ENCODE measurements around the gene FKBP2.

The FKBP2 gene

DNA sequence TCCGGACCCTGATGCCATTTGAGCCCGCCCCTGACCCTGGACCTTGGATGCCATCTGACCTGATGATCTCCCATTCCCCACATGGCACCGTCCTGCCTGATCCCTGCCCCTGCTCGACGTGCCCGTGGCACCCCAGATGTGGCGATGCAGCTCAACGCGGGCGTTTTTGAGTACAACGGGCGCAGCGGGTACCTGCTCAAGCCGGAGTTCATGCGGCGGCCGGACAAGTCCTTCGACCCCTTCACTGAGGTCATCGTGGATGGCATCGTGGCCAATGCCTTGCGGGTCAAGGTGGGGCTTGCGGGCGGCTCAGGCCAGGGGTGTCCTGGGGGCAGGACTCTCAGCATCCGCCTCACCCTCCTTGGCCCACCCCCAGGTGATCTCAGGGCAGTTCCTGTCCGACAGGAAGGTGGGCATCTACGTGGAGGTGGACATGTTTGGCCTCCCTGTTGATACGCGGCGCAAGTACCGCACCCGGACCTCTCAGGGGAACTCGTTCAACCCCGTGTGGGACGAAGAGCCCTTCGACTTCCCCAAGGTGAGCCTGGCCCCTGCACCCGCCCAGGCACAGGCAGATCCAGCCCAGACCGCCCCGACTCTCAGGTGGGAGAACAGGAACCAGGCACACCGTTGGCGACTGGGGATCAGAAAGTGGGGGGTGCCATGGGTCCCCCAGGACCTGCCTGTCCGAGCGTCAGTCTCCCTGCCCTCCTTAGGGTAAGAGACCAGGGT lies 21.5 kb downstream of the FKBP2 start:
- peaks cover 51% of the 10 kb centered on the region for H3K36me3 ChIP-seq (ENCODE audit: insufficient read depth, low read length)
- H3K4me3 ChIP-seq (ENCODE audit: low read length), result no peak overlapping the region
- H2AFZ ChIP-seq (ENCODE audit: low read depth, low read length), result no peak overlapping the region
- H3K4me1 ChIP-seq (ENCODE audit: insufficient read depth, low read length), result no peaks in the 10 kb centered on the region
- H3K27me3 ChIP-seq (ENCODE audit: insufficient read depth, low read length), result no peaks in the 10 kb centered on the region
- H3K9me3 ChIP-seq (ENCODE audit: low read length), result no peaks in the 10 kb centered on the region

DNA sequence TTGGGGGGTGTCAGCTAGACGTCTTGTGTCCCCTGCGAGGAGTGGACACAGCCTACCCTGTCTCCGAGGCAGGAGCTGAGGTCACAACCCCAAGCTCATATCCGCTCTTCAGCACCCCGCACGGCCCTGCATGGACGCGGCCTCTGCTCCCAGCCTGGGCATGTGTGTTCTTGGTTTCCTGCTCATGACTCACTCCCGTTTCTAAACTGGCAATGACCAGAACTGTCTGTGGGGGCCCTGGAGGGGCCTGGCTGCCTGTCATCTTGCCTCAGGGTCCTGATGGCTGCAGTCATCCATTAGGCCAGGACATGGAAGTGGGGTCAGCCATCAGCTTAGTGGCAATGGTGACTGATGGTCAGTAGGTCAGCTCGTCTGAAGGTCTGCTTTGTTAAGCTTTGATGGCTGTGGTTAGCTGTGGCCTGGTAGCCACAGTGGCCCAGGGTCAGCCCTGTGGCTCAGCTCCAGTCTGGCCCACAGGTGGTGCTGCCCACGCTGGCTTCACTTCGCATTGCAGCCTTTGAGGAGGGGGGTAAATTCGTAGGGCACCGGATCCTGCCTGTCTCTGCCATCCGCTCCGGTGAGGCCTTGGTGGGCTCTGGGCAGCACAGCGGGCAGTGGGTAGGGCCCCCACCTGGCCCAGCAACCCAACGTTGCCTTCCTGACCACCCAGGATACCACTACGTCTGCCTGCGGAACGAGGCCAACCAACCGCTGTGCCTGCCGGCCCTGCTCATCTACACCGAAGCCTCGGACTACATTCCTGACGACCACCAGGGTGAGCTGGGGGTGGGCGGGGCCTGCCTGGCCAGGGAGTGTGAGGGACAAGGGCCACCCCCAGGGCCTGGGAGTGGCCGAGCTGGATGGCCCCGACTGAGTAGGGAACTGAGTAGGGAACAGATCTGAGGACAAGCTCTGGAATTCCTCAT lies 22.4 kb downstream of the FKBP2 start:
- no peak overlapping the region for H2AFZ ChIP-seq (ENCODE audit: low read depth, low read length)
- H3K27me3 ChIP-seq (ENCODE audit: insufficient read depth, low read length), result no peaks in the 10 kb centered on the region
- H3K4me3 ChIP-seq (ENCODE audit: low read length), result no peak overlapping the region
- peaks cover 48% of the 10 kb centered on the region for H3K36me3 ChIP-seq (ENCODE audit: insufficient read depth, low read length)
- peaks cover under 1% of the 10 kb centered on the region for H3K4me1 ChIP-seq (ENCODE audit: insufficient read depth, low read length)
- no peaks in the 10 kb centered on the region for H3K9me3 ChIP-seq (ENCODE audit: low read length)

DNA sequence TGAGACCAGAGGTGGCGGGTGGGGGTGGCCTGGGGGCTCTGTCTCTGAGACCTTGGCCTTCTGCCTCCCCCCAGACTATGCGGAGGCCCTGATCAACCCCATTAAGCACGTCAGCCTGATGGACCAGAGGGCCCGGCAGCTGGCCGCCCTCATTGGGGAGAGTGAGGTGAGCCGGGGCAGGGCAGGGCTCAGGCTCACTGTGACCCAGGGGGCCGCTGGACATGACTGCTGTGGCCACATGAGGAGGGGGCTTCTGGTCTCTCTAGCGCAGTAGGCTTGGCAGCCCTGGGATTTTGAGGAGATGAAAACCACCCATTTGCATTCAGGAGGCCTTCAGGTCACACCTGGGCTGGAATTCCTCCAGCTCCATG lies 23.0 kb downstream of the FKBP2 start:
- peaks cover 43% of the 10 kb centered on the region for H3K36me3 ChIP-seq (ENCODE audit: insufficient read depth, low read length)

DNA sequence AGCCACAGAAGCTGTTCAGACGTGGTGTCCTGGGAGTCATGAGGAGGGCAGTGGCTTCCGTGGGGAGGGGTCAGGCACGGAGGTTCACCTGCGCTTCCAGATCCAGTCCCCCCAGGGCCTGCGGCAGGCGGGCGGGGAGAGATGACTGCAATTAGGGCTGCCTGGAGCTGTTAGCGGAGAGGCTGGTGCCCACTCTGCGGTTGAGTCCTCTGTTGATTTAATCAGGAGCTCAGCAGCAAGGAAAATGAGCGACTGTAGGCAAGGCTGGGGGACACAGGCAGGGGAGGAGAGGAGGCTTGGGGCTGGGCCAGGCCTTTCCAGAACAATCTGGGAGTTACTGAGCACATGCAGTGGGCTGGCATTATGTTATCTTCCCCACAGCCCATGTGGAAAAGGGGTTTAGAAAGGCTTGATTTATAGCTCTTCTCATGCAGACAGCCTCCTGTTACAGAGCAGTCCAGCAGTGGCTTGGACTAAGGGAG lies 23.5 kb downstream of the FKBP2 start:
- Histone ChIP-seq H3K4me3 (ENCODE audit: low read length) (no peak overlapping the region), H3K27me3 (ENCODE audit: insufficient read depth, low read length) (no peaks in the 10 kb centered on the region), H3K36me3 (ENCODE audit: insufficient read depth, low read length) (peaks cover 40% of the 10 kb centered on the region), H3K9me3 (ENCODE audit: low read length) (no peaks in the 10 kb centered on the region), H2AFZ (ENCODE audit: low read depth, low read length) (no peak overlapping the region), H3K4me1 (ENCODE audit: insufficient read depth, low read length) (peaks cover 9% of the 10 kb centered on the region)

More for the DNA sequence above, 23.0 kb downstream of the FKBP2 start:
- H3K9me3 ChIP-seq (ENCODE audit: low read length), result no peaks in the 10 kb centered on the region
- H2AFZ ChIP-seq (ENCODE audit: low read depth, low read length), result no peak overlapping the region
- H3K4me1 ChIP-seq (ENCODE audit: insufficient read depth, low read length), result peaks cover 7% of the 10 kb centered on the region
- no peaks in the 10 kb centered on the region for H3K27me3 ChIP-seq (ENCODE audit: insufficient read depth, low read length)
- H3K4me3 ChIP-seq (ENCODE audit: low read length), result no peak overlapping the region

DNA sequence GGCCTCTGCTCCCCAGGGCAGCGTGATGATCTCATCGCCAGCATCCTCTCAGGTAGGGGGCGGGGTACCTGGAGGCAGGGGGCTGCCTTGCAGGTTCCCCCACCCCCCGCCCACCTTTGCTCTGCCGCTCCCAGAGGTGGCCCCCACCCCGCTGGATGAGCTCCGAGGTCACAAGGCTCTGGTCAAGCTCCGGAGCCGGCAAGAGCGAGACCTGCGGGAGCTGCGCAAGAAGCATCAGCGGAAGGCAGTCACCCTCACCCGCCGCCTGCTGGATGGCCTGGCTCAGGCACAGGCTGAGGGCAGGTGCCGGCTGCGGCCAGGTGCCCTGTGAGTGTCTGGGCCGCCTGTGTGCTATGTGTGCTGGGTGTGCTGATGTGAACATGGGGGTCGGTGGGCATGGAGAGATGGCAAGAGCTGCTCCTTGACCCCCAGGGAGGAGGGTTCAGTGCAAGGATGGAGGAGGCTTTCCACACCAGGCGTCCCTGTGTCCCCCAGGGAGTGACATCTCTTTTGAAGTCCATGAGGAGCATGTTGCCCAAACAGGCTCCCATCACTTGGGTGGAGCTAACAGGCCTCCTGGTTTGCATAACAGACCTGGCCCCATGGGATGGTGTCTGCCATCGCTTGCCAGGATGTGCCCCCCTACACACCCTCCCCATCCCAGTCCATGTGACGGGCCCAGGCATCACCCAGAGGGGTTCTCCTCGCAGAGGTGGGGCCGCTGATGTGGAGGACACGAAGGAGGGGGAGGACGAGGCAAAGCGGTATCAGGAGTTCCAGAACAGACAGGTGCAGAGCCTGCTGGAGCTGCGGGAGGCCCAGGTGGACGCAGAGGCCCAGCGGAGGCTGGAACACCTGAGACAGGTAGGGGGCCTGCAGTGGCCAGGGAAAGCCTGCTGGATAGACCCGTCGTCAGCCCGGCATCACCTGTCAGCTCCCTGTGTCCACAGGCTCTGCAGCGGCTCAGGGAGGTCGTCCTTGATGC lies 24.6 kb downstream of the FKBP2 start:
- Histone ChIP-seq H3K36me3 (ENCODE audit: insufficient read depth, low read length) (peaks cover 31% of the 10 kb centered on the region), H3K4me3 (ENCODE audit: low read length) (no peak overlapping the region), H3K27me3 (ENCODE audit: insufficient read depth, low read length) (no peaks in the 10 kb centered on the region), H3K9me3 (ENCODE audit: low read length) (no peaks in the 10 kb centered on the region), H2AFZ (ENCODE audit: low read depth, low read length) (no peak overlapping the region), H3K4me1 (ENCODE audit: insufficient read depth, low read length) (peaks cover 11% of the 10 kb centered on the region)

DNA sequence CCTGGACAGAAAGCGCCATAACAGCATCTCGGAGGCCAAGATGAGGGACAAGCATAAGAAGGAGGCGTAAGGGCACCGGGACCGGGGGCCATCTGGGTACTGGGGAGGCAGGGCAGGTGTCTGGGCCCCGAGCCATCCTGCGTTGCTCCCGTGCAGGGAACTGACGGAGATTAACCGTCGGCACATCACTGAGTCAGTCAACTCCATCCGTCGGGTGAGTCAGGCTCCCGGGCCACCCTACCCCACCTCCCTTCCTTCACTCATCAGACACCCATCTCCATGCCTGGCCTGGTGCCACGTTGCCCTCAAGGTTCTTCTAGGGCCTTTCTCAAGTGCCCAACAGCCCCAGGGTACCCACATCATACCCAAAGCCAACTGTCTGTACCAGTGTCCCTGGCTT lies 25.4 kb downstream of the FKBP2 start:
- no peak overlapping the region for H3K4me3 ChIP-seq (ENCODE audit: low read length)
- peaks cover 13% of the 10 kb centered on the region for H3K4me1 ChIP-seq (ENCODE audit: insufficient read depth, low read length)
- peaks cover 27% of the 10 kb centered on the region for H3K36me3 ChIP-seq (ENCODE audit: insufficient read depth, low read length)
- no peaks in the 10 kb centered on the region for H3K9me3 ChIP-seq (ENCODE audit: low read length)
- no peak overlapping the region for H2AFZ ChIP-seq (ENCODE audit: low read depth, low read length)
- H3K27me3 ChIP-seq (ENCODE audit: insufficient read depth, low read length), result no peaks in the 10 kb centered on the region

DNA sequence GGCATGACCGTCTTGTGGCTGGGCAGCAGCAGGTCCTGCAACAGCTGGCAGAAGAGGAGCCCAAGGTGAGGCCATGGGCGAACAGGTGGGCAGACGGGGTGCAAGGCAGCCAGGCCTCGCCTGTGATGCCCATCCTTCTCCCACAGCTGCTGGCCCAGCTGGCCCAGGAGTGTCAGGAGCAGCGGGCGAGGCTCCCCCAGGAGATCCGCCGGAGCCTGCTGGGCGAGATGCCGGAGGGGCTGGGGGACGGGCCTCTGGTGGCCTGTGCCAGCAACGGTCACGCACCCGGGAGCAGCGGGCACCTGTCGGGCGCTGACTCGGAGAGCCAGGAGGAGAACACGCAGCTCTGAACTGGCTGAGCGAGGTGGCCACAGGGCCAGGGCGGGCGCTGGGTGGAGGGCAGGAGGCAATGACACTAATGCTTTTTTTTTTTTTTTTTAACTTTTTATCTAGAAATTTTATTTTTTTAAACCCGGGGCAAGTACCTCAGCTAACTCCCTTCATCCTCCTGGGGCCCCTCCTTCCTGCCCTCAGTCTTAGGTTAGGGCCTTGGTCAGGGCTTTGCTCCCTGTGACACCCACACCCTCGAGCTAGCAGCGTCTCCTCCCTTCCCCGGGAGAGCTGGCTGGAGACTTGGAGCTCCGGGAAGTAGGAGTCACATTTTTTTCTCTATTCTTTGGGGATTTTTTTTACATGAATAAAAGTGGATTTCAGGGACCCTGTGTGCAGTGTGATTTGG lies 26.5 kb downstream of the FKBP2 start:
- no peak overlapping the region for H2AFZ ChIP-seq (ENCODE audit: low read depth, low read length)
- H3K4me1 ChIP-seq (ENCODE audit: insufficient read depth, low read length), result peaks cover 22% of the 10 kb centered on the region
- H3K9me3 ChIP-seq (ENCODE audit: low read length), result no peaks in the 10 kb centered on the region
- no peaks in the 10 kb centered on the region for H3K27me3 ChIP-seq (ENCODE audit: insufficient read depth, low read length)
- peaks cover 17% of the 10 kb centered on the region for H3K36me3 ChIP-seq (ENCODE audit: insufficient read depth, low read length)
- no peak overlapping the region for H3K4me3 ChIP-seq (ENCODE audit: low read length)

DNA sequence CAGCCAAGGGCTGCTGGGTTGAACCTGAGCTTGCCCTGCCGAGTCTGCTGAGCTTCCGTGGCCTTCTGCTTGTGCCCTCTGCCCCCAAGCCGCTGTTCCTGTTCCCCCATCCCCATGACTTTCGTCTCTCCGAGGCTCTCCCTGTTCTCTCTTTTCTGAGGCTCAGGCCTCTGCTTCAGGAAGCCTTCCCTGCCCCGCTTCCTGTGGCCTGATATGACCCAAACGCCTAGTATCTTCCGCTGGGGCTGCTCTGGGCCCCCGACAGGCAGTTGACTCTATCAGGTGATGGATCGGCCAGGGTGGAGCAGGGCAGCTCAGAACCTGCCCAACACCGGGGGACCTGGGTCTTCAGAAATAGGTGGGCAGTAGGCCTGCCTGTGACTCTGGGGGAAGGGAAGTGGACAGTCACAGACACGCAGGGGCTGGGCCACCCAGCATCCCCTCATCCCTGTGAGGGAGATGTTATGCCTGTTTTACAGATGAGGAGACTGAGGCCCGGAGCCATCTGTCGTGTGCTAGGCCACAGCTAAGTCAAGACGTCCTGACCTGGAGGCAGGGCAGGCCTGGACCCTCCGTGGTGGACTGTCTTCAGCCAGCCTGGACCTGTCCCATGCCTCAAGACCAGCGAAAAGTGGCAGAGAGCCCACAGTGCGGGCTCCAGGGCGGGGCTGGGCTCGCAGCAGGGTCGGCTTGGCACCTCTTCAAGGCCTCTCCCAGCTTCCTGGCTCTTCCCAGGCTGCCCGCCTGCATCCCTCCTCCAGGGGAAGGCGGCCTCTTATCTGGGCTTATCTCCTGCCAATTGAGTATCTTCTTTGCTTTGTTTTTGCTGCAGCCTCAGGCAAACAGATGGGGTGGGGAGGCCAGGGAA lies 27.4 kb downstream of the FKBP2 start:
- peaks cover 23% of the 10 kb centered on the region for H3K4me1 ChIP-seq (ENCODE audit: insufficient read depth, low read length)

DNA sequence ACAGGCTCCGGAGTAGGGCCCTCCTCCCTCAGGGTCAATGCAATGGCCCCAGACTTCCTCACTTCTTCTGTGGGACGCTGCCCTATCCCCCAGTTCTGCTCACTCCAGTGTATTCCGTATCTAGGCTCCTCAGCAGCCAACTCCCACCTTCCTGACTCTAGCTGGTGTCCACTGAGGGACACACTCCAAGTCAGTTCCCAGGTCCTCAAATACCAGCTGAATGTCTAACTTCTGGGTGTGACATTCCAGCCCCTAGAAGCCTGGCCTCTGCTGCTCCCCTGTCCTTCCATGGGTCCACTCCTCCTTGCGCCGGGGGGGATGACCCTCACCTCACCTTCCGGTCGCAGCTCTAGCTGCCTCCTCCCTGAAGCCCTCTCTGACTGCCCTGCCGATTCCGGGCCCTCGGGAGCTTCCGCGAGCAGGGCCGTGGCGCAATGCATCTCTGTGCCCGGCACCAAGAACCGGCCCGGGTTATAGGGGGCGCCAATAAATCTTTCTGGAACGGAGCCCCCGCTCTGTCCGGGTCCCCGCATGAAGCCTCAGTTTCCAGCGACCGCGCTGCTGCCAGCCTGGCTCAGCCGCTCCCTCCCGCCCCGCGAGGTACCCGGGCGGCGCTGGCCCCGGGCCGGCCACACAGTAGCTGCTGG lies 28.1 kb downstream of the FKBP2 start:
- Histone ChIP-seq H3K27me3 (ENCODE audit: insufficient read depth, low read length) (no peaks in the 10 kb centered on the region), H3K36me3 (ENCODE audit: insufficient read depth, low read length) (peaks cover 7% of the 10 kb centered on the region), H3K9me3 (ENCODE audit: low read length) (no peaks in the 10 kb centered on the region), H3K4me1 (ENCODE audit: insufficient read depth, low read length) (peaks cover 23% of the 10 kb centered on the region), H2AFZ (ENCODE audit: low read depth, low read length) (peak overlapping the region; percentile 46), H3K4me3 (ENCODE audit: low read length) (peak overlapping the region; percentile 50)

More for the DNA sequence above, 27.4 kb downstream of the FKBP2 start:
- Histone ChIP-seq H3K36me3 (ENCODE audit: insufficient read depth, low read length) (peaks cover 9% of the 10 kb centered on the region), H3K27me3 (ENCODE audit: insufficient read depth, low read length) (no peaks in the 10 kb centered on the region), H2AFZ (ENCODE audit: low read depth, low read length) (no peak overlapping the region), H3K9me3 (ENCODE audit: low read length) (no peaks in the 10 kb centered on the region), H3K4me3 (ENCODE audit: low read length) (peak overlapping the region; percentile 50)

DNA sequence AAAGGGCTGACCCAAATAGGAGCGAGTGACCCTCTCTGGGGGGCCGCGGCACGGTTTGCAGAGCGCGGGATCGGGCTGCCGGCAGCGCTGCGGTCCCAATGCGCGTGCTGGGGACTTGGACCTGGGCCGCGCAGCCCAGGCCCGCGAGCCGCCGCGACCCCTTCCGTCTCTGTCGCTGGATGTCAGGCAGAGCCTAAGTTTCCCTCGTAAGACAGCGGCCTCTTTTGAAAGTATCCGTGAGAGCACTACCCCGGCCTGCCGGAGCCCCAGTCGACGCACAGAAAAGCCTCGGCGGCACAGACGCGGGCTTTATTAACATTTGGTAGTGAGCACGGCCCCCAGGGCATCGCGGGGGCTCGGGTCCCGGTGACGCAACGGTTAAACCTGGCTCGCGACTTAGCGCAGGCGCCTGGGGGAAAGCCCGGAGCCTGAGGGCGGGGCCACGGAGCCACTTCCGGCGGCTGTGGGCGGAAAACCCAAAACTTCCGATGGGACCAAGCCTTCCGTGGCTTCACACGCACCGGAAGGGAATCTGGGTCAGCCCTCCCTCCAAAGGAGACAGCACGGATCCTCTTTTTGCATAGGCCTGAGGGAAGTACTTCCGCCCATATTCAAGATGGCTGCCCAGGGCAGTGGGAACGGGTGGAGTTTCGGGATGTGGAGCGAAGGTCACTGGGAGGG lies 28.8 kb downstream of the FKBP2 start:
- H3K27me3 ChIP-seq (ENCODE audit: insufficient read depth, low read length), result no peaks in the 10 kb centered on the region
- H2AFZ ChIP-seq (ENCODE audit: low read depth, low read length), result peak overlapping the region; percentile 46

More for the DNA sequence above, 28.8 kb downstream of the FKBP2 start:
- H3K36me3 ChIP-seq (ENCODE audit: insufficient read depth, low read length), result peaks cover 7% of the 10 kb centered on the region
- peaks cover 23% of the 10 kb centered on the region for H3K4me1 ChIP-seq (ENCODE audit: insufficient read depth, low read length)
- H3K9me3 ChIP-seq (ENCODE audit: low read length), result no peaks in the 10 kb centered on the region
- peak overlapping the region; percentile 67 for H3K4me3 ChIP-seq (ENCODE audit: low read length)

Measured in neuron (in vitro differentiated cells).